GM15510 (cell line): ENCODE results near the gene CEP41.

Experiments used
- POLR2A ChIP-seq: IDR thresholded peaks from 3 replicates; pipeline ENCODE4 v1.6.1; 2011; ENCODE audit warnings: borderline replicate concordance; ENCODE audit not compliant: insufficient read length; ENCODE audit errors: extremely low read depth

Gene CEP41

DNA sequence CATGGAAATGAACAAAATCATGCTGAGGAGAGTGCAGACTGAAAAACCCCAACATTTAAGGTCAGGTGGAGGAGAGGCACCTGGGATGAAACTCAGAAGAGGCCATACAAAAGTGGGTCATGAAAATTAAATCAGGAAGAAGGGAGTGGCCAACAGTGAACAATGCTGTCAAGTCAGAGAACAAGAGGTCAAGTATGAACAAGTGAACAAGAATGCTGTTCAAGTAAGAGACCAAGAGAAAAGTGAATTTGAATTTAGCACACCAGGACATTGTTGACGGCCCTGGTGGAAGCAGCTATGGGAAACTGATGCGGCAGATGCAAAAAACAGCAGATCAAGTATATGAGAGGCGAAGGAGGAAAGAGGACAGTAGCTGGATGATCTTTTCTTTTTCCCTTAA, 7.9 kb downstream of the CEP41 start:
- TF ChIP-seq POLR2A, result no peak

- TF ChIP-seq POLR2A, result no peak
Observed at GRCh38 chr7:130430841-130431666, 9.8 kb downstream of the CEP41 start.

- TF ChIP-seq POLR2A, result no peak
Observed at GRCh38 chr7:130430115-130430514, 10.7 kb downstream of the CEP41 start.

GRCh38 chr7:130429019-130429418, 11.8 kb downstream of the CEP41 start:
- no peak for TF ChIP-seq POLR2A

GRCh38 chr7:130426564-130426963, 14.3 kb downstream of the CEP41 start:
- no peak for TF ChIP-seq POLR2A

DNA sequence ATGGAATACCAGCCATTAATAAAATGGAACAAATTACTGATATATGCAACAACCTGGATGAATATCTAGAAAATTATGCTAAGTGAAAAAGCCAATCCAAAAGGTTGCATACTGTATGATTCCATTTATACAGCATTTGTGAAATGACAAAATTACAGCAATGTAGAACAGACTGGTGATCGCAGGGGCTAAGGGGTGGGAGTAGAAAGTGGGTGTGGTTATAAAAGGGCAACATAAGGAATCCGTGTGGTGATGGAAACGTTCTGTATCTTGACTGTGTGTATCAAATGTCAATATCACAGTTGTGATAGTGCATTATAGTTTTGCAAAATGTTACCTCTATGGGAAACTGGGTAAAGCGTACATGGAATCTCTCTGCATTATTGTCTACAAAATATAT, 15.0 kb downstream of the CEP41 start:
- no peak for TF ChIP-seq POLR2A

GRCh38 chr7:130423501-130424037, 17.2 kb downstream of the CEP41 start:
- no peak for TF ChIP-seq POLR2A

DNA sequence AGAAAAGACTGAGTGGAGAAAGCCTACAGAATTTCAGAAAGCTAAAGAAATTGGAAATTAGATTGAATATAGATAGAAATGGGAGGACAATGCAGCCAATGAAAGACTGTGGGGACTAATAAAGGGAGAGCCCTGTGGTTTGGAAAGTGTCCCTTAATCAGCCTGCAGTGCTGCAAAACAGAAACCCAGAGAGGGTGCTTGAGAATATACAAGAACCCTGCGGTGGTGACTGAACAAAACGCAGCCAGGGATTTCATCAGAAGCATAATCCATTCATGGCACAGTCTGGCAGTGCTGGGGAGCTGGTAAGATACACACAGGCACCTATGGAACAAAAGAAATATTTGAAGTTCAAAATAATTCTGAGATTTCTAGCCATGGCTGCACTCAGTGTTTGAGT, 19.1 kb downstream of the CEP41 start:
- TF ChIP-seq POLR2A, result no peak

GRCh38 chr7:130420943-130421578, 19.8 kb downstream of the CEP41 start:
- no peak for TF ChIP-seq POLR2A

DNA sequence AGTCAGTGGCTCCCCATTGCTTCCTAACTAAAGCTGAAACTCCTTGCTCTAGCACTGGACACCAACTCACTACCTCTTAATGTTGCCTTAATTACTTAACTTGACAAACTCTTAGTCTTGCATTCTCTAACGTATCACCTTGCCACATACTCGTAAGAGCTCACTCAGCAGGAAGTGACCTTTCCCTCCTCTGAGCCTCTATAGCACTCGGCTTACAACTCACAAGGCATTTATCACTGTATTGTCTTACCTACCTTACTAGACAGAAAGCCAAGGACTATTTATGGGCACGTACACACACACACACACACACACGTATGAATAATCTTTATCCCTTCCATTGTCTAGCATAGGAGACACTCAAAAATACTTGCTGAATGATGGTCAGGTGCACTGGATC, 21.2 kb downstream of the CEP41 start:
- no peak for TF ChIP-seq POLR2A

DNA sequence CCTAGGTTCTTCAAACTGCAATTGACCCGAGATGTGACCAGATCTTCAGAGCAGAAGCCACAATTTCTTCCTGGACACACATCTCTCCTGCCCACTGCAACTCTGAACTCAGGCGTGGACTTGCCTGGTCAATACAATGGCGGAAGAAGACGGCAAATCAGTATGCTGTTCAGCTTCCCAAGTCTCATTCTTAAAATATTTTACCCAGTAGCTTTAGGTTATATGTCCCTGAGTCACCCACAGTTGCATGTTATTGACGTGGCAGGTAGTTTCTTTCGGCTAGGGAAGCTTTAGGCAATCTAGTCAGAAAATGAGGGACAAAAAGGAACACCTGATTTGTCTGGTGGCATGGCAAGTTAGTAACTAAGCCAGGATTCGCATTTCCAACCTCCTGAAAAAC, 22.5 kb downstream of the CEP41 start:
- TF ChIP-seq POLR2A, result no peak

DNA sequence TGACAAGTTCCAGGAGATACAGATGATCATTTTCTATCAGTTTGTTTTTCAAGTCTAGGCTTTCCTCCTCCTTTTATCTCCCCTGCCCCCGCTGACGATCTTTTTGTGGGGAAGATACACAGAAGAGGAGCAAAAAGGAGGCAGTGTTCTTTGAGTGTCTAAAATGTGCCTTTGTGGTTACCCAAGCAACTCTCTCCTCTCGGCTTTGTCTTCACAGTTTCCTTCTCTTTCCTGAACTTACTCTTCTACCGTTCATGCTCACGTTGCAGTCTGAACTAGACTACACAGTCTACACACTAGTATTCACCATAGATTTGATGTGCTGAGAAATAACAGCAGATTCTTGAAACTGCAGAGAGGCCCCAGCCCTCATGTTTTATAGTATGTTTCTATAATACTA, 23.6 kb downstream of the CEP41 start:
- TF ChIP-seq POLR2A, result no peak

- TF ChIP-seq POLR2A, result no peak
Observed at GRCh38 chr7:130415006-130415405, 25.8 kb downstream of the CEP41 start.

DNA sequence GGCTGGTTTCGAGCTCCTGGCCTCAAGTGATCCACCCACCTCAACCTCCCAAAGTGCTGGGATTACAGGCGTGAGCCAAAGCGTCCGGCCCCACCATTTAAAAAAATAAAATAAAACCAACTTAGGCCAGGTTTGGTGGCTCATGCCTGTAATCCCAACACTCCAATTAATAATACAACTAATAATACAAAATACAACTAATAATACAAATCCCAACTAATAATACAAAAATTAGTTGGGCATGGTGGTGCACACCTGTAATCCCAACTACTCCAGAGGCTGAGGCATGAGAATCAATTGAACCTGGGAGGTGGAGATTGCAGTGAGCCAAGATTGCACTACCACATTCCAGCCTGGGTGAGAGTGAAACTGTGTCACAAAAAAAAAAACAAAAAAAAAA, 27.6 kb downstream of the CEP41 start:
- TF ChIP-seq POLR2A, result no peak

DNA sequence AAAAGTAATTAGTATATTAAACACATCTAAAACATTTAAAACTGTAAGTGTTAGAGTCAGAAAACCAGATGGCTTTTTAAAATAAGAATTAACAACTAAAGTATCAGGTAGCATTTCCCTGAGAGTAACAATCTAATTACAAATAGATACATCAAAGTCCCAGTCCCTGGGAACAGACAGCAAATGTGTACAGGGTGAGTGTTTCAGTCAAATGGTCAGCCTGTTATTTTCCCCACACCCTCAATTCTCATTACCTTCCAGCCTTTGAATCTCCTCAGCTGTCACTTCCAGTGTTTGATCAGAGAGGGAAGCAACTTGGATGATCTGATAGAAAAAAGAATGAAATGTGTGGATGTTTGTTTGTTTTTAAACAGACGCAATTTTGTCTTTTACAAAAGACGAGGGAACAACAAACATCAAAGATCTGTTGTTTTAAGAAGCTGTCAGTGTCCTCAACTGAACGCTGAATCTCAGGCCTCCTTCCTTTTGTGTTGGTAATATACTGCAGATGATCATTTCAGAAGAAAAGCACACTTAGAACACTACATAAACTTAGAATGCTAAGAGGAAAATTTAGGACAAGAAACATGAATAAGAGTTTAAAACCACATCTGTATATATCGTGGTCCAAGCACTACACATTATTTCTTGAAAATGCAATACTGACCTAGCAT, 29.8 kb downstream of the CEP41 start:
- no peak for TF ChIP-seq POLR2A
